Suprapubic skin (tissue), 4 donors: ENCODE data around the gene MAST2.

ENCODE experiments used
- EP300 ChIP-seq: sonication (generic); formaldehyde crosslinking; IDR thresholded peaks from one replicate; pipeline ENCODE4 v1.6.1; 2017; ENCODE audit warnings: antibody characterized with exemption
- POLR2A ChIP-seq, 2 donors: fragments of 450-650 bp; IDR thresholded peaks; one replicate each; pipeline ENCODE4 v1.6.1; 2017; ENCODE audit warnings: antibody characterized with exemption in 2 of 2, mild to moderate bottlenecking in 2 of 2, moderate library complexity in 2 of 2
- POLR2AphosphoS5 ChIP-seq, 3 donors: sonication (generic); formaldehyde crosslinking; IDR thresholded peaks; one replicate each; pipeline ENCODE4 v1.6.1; 2017; ENCODE audit warnings: antibody characterized with exemption in 3 of 3
- TF ChIP-seq, protein P1 (sequence below), 2 donors: fragments of 200-600 bp in 1 of 2; fragments of 450-650 bp in 1 of 2; sonication (generic) in 1 of 2; IDR thresholded peaks; one replicate each; pipeline ENCODE4 v1.5.1; 2016 to 2019; ENCODE audit warnings: antibody characterized with exemption in 2 of 2, mild to moderate bottlenecking in 1 of 2, moderate library complexity in 1 of 2

DNA sequence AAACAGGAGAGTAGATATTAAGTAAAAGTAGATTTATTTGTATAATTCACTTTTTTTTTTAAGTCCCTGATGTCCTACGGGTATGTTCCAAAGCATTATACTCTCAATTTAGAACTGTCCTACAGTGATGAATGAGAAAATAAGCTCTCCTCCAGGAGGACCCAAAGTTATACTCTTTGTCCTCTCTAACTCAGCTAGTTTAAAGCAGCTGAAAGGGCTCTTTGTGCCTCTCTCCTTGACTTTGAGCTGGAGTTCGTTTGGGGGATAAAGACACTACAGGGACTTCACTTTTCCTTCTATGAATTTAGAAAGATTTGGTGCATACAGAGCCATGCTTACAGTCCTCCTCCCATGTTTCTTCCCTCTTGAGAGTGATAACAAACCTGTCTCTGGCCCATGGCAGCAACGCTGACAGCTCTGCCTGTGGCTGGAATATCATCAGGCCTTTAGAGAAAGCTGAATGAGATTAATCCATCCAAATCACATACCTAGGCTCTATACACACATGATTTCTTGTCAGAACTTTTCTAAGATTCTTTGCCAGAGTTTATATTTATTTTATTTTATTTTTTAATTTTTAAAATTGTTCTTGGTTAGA, 194.7 kb downstream of the MAST2 start:
- TF ChIP-seq, protein P1, sequence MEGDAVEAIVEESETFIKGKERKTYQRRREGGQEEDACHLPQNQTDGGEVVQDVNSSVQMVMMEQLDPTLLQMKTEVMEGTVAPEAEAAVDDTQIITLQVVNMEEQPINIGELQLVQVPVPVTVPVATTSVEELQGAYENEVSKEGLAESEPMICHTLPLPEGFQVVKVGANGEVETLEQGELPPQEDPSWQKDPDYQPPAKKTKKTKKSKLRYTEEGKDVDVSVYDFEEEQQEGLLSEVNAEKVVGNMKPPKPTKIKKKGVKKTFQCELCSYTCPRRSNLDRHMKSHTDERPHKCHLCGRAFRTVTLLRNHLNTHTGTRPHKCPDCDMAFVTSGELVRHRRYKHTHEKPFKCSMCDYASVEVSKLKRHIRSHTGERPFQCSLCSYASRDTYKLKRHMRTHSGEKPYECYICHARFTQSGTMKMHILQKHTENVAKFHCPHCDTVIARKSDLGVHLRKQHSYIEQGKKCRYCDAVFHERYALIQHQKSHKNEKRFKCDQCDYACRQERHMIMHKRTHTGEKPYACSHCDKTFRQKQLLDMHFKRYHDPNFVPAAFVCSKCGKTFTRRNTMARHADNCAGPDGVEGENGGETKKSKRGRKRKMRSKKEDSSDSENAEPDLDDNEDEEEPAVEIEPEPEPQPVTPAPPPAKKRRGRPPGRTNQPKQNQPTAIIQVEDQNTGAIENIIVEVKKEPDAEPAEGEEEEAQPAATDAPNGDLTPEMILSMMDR (IDR thresholded peaks at IDR 0.05): no peak
- no peak for TF ChIP-seq POLR2AphosphoS5 (IDR thresholded peaks at IDR 0.05)
- no peak for TF ChIP-seq POLR2A (IDR thresholded peaks at IDR 0.05)
- TF ChIP-seq EP300: no peak
